Loucy (cell line): ENCODE measurements around the gene CSPG5.

ENCODE experiments used
- H2AFZ ChIP-seq: fragments of 200-600 bp; sonication (generic); 2 replicates; pipeline ENCODE4 v1.6.0; 2016; ENCODE audit warnings: antibody characterized with exemption, mild to moderate bottlenecking, low read length, moderate library complexity
- H3F3A ChIP-seq: fragments of 200-600 bp; 2 replicates; pipeline ENCODE4 v1.6.0; 2016; ENCODE audit warnings: antibody characterized with exemption, low read depth, mild to moderate bottlenecking
- H3K27me3 ChIP-seq: fragments of 200-600 bp; sonication (generic); 2 replicates; pipeline ENCODE4 v1.6.1; 2014; ENCODE audit warnings: low read length, mild to moderate bottlenecking; ENCODE audit not compliant: insufficient read depth, poor library complexity, severe bottlenecking
- H3K36me3 ChIP-seq: fragments of 200-600 bp; sonication (generic); 2 replicates; pipeline ENCODE4 v1.6.1; 2016; ENCODE audit warnings: low read length; ENCODE audit not compliant: insufficient read depth
- H3K4me1 ChIP-seq: fragments of 200-600 bp; sonication (generic); 2 replicates; pipeline ENCODE4 v1.5.1; 2014; ENCODE audit warnings: low read length, mild to moderate bottlenecking; ENCODE audit not compliant: insufficient read depth, poor library complexity, severe bottlenecking
- H3K4me2 ChIP-seq: fragments of 200-600 bp; sonication (generic); 2 replicates; pipeline ENCODE4 v1.6.0; 2014; ENCODE audit warnings: antibody characterized with exemption, low read length, low read depth, mild to moderate bottlenecking; ENCODE audit not compliant: poor library complexity, severe bottlenecking
- H3K4me3 ChIP-seq: fragments of 200-600 bp; sonication (generic); 2 replicates; pipeline ENCODE4 v1.5.1; 2014; ENCODE audit warnings: low read length, mild to moderate bottlenecking, mixed read lengths; ENCODE audit not compliant: poor library complexity, severe bottlenecking
- H3K79me2 ChIP-seq: fragments of 200-600 bp; sonication (generic); 2 replicates; pipeline ENCODE4 v1.6.1; 2014; ENCODE audit warnings: low read length; ENCODE audit not compliant: insufficient read depth
- H3K9ac ChIP-seq: fragments of 200-600 bp; sonication (generic); 2 replicates; pipeline ENCODE4 v1.6.0; 2014; ENCODE audit warnings: mild to moderate bottlenecking, low read depth, low read length, moderate library complexity; ENCODE audit not compliant: poor library complexity, severe bottlenecking
- H3K9me2 ChIP-seq: fragments of 200-600 bp; sonication (generic); replicated peaks from 2 replicates; pipeline ENCODE4 v1.6.1; 2016; ENCODE audit warnings: low read depth, low read length, mixed read lengths
- H3K9me3 ChIP-seq: fragments of 200-600 bp; sonication (generic); 2 replicates; pipeline ENCODE4 v1.6.1; 2014; ENCODE audit warnings: mild to moderate bottlenecking, antibody characterized with exemption, low read length, low read depth; ENCODE audit not compliant: insufficient read depth
- H4K20me1 ChIP-seq: fragments of 200-600 bp; sonication (generic); 2 replicates; pipeline ENCODE4 v1.6.0; 2014; ENCODE audit warnings: antibody characterized with exemption, low read length, mild to moderate bottlenecking; ENCODE audit not compliant: insufficient read depth, poor library complexity, severe bottlenecking
- CTCF ChIP-seq: fragments of 200-600 bp; sonication (generic); conservative IDR thresholded peaks from 2 replicates; pipeline ENCODE4 v1.5.1; 2014; ENCODE audit warnings: mild to moderate bottlenecking, antibody characterized with exemption, low read length
- EZH2phosphoT487 ChIP-seq: fragments of 200-600 bp; IDR thresholded peaks from 2 replicates; pipeline ENCODE4 v1.6.1; 2018; ENCODE audit warnings: antibody characterized with exemption, mild to moderate bottlenecking, moderate library complexity, borderline replicate concordance

Gene CSPG5

GRCh38 chr3:47571391-47572175 lies 7.1 kb downstream of the CSPG5 start:
- H4K20me1 ChIP-seq: no peaks in the 10 kb centered on the region
- H3K36me3 ChIP-seq: no peaks in the 10 kb centered on the region
- H3K79me2 ChIP-seq: no peaks in the 10 kb centered on the region
- H3K4me3 ChIP-seq: no peak overlapping the region
- TF ChIP-seq CTCF (no peak), EZH2phosphoT487 (no peak)
- H3K27me3 ChIP-seq: no peaks in the 10 kb centered on the region
- no peaks in the 10 kb centered on the region for H3F3A ChIP-seq
- H3K9me3 ChIP-seq: no peaks in the 10 kb centered on the region
- no peak overlapping the region for H3K4me2 ChIP-seq
- no peaks in the 10 kb centered on the region for H3K4me1 ChIP-seq
- no peaks in the 10 kb centered on the region for H3K9me2 ChIP-seq
- H3K9ac ChIP-seq: no peak overlapping the region
- H2AFZ ChIP-seq: no peak overlapping the region

- H3K4me2 ChIP-seq: no peak overlapping the region
- no peak overlapping the region for H3K9ac ChIP-seq
- no peaks in the 10 kb centered on the region for H3K79me2 ChIP-seq
- no peaks in the 10 kb centered on the region for H3K36me3 ChIP-seq
- H3K4me1 ChIP-seq: no peaks in the 10 kb centered on the region
- H3K9me3 ChIP-seq: no peaks in the 10 kb centered on the region
- TF ChIP-seq CTCF (no peak), EZH2phosphoT487 (no peak)
- no peaks in the 10 kb centered on the region for H3K27me3 ChIP-seq
- H4K20me1 ChIP-seq: no peaks in the 10 kb centered on the region
- H2AFZ ChIP-seq: no peak overlapping the region
- H3K4me3 ChIP-seq: no peak overlapping the region
- no peaks in the 10 kb centered on the region for H3K9me2 ChIP-seq
- no peaks in the 10 kb centered on the region for H3F3A ChIP-seq
Observed at GRCh38 chr3:47568901-47569300, 9.8 kb downstream of the CSPG5 start.

GRCh38 chr3:47567149-47567548 lies 11.5 kb downstream of the CSPG5 start:
- Histone ChIP-seq H2AFZ (no peak overlapping the region), H3K9ac (no peak overlapping the region)
- no peak for TF ChIP-seq CTCF
- TF ChIP-seq EZH2phosphoT487: no peak

More at GRCh38 chr3:47567149-47567548, 11.5 kb downstream of the CSPG5 start:
- Histone ChIP-seq H3K9me2 (no peaks in the 10 kb centered on the region), H3K36me3 (no peaks in the 10 kb centered on the region), H3F3A (no peaks in the 10 kb centered on the region), H3K4me2 (no peak overlapping the region), H3K79me2 (no peaks in the 10 kb centered on the region), H3K4me1 (no peaks in the 10 kb centered on the region), H4K20me1 (no peaks in the 10 kb centered on the region), H3K9me3 (no peaks in the 10 kb centered on the region), H3K27me3 (no peaks in the 10 kb centered on the region), H3K4me3 (no peak overlapping the region)
